Glutamatergic neuron (in vitro differentiated cells): ENCODE measurements around the gene SLCO2A1. TPM values are rescaled to one million over a fixed set of nuclear protein-coding genes. Genes with fewer than 3 reads are reported as not detected.

Source experiments
- DNase-seq: peaks from one replicate; pipeline ENCODE4 v3.0.0; 2022
- H3K27ac Mint-ChIP-seq: one replicate; pipeline ENCODE4 v1.8.0; 2020; ENCODE audit warnings: mild to moderate bottlenecking, mixed read lengths, inconsistent platforms; ENCODE audit not compliant: unreplicated experiment
- H3K27me3 Mint-ChIP-seq: one replicate; pipeline ENCODE4 v1.8.0; 2020; ENCODE audit warnings: mild to moderate bottlenecking, moderate library complexity, mixed read lengths, inconsistent platforms; ENCODE audit not compliant: unreplicated experiment
- H3K36me3 Mint-ChIP-seq: one replicate; pipeline ENCODE4 v1.8.0; 2020; ENCODE audit warnings: mild to moderate bottlenecking, mixed read lengths, inconsistent platforms; ENCODE audit not compliant: unreplicated experiment
- H3K4me1 Mint-ChIP-seq: one replicate; pipeline ENCODE4 v1.8.0; 2020; ENCODE audit warnings: mild to moderate bottlenecking, low read depth, mixed read lengths, inconsistent platforms; ENCODE audit not compliant: unreplicated experiment
- H3K4me3 Mint-ChIP-seq: one replicate; pipeline ENCODE4 v1.8.0; 2020; ENCODE audit warnings: mild to moderate bottlenecking, mixed read lengths, inconsistent platforms; ENCODE audit not compliant: unreplicated experiment
- H3K9me3 Mint-ChIP-seq: one replicate; pipeline ENCODE4 v1.8.0; 2020; ENCODE audit warnings: mild to moderate bottlenecking, moderate library complexity, mixed read lengths, inconsistent platforms; ENCODE audit not compliant: unreplicated experiment
- CTCF ChIP-seq: fragments of 200-600 bp; sonication (generic); IDR thresholded peaks from one replicate; pipeline ENCODE4 v1.5.0; 2021; ENCODE audit not compliant: partially characterized antibody, unreplicated experiment
- total RNA-seq: library from RNA; stranded (reverse); fragmentation: NEBNext Ultra II Directional; extraction: Animal tissue kit (Norgen Biotek cat#: 25700); gene quantifications from one replicate; pipeline ENCODE4 v1.2.1, GENCODE V29; 2021; ENCODE audit not compliant: unreplicated experiment

The SLCO2A1 gene
- total RNA-seq, 1 donor from 2014 or later: not detected

GRCh38 chr3:133939463-133939835, 90.3 kb downstream of the SLCO2A1 start:
- H3K27ac Mint-ChIP-seq: no peak overlapping the region
- no peak overlapping the region for H3K4me3 Mint-ChIP-seq
- no peaks in the 10 kb centered on the region for H3K36me3 Mint-ChIP-seq
- no peak for TF ChIP-seq CTCF
- DNase-seq: no peak
- no peaks in the 10 kb centered on the region for H3K27me3 Mint-ChIP-seq
- no peaks in the 10 kb centered on the region for H3K4me1 Mint-ChIP-seq
- peaks cover 2% of the 10 kb centered on the region for H3K9me3 Mint-ChIP-seq

- Mint-ChIP-seq H3K36me3 (no peaks in the 10 kb centered on the region), H3K4me3 (no peak overlapping the region), H3K4me1 (no peaks in the 10 kb centered on the region), H3K27ac (no peak overlapping the region), H3K9me3 (peaks cover 2% of the 10 kb centered on the region), H3K27me3 (no peaks in the 10 kb centered on the region)
- TF ChIP-seq CTCF: no peak
- DNase-seq: no peak
Measured at GRCh38 chr3:133938770-133939462, 90.8 kb downstream of the SLCO2A1 start.

GRCh38 chr3:133937756-133938601, 91.7 kb downstream of the SLCO2A1 start:
- Mint-ChIP-seq H3K4me1 (no peaks in the 10 kb centered on the region), H3K9me3 (peaks cover 2% of the 10 kb centered on the region), H3K4me3 (no peak overlapping the region), H3K27ac (no peak overlapping the region), H3K27me3 (no peaks in the 10 kb centered on the region), H3K36me3 (no peaks in the 10 kb centered on the region)
- DNase-seq: no peak
- no peak for TF ChIP-seq CTCF

GRCh38 chr3:133937061-133937686, 92.6 kb downstream of the SLCO2A1 start:
- no peaks in the 10 kb centered on the region for H3K36me3 Mint-ChIP-seq
- no peak for DNase-seq
- H3K27ac Mint-ChIP-seq: no peak overlapping the region
- no peak for TF ChIP-seq CTCF
- H3K4me1 Mint-ChIP-seq: no peaks in the 10 kb centered on the region
- no peaks in the 10 kb centered on the region for H3K9me3 Mint-ChIP-seq
- H3K27me3 Mint-ChIP-seq: no peaks in the 10 kb centered on the region
- no peak overlapping the region for H3K4me3 Mint-ChIP-seq
